Upper lobe of left lung (tissue), 6 donors: Measurements from ENCODE around the gene METAP2. TPM values are rescaled to one million over a fixed set of nuclear protein-coding genes. Genes with fewer than 3 reads are reported as not detected.

Source experiments
- ATAC-seq, 2 donors: fragments of 200-7000 bp; cut with Tn5 transposase; one replicate each; pipeline ENCODE4 v1.9.1; 2022; ENCODE audit warnings: mild to moderate bottlenecking in 2 of 2, moderate library complexity in 2 of 2; ENCODE audit not compliant: low FRiP score in 2 of 2
- DNase-seq, 2 donors: peaks; one replicate each; pipeline ENCODE4 v3.0.0-alpha.2; 2019 to 2020
- H3K27ac ChIP-seq, 4 donors: fragments of 200-600 bp; sonication (generic); one replicate each; pipeline ENCODE4 v1.5.1; 2016 to 2019
- H3K27me3 ChIP-seq, 4 donors: fragments of 200-600 bp; sonication (generic); one replicate each; pipeline ENCODE4 v1.5.1; 2017 to 2019
- H3K36me3 ChIP-seq, 4 donors: fragments of 200-600 bp; sonication (generic); one replicate each; pipeline ENCODE4 v1.5.1; 2016 to 2019
- H3K4me1 ChIP-seq, 4 donors: fragments of 200-600 bp; sonication (generic); one replicate each; pipeline ENCODE4 v1.5.1; 2018 to 2019
- H3K4me3 ChIP-seq, 4 donors: fragments of 200-600 bp; sonication (generic); one replicate each; pipeline ENCODE4 v1.5.1; 2017 to 2019; ENCODE audit warnings: mild to moderate bottlenecking in 2 of 4, moderate library complexity in 1 of 4
- H3K9me3 ChIP-seq, 4 donors: fragments of 200-600 bp; sonication (generic); one replicate each; pipeline ENCODE4 v1.5.1; 2018 to 2019
- EP300 ChIP-seq, 4 donors: sonication (generic); formaldehyde crosslinking; IDR thresholded peaks; one replicate each; pipeline ENCODE4 v1.5.1; 2017; ENCODE audit warnings: antibody characterized with exemption in 4 of 4, control low read depth in 2 of 4
- POLR2A ChIP-seq, 4 donors: fragments of 450-650 bp; IDR thresholded peaks; one replicate each; pipeline ENCODE4 v1.5.1; 2016 to 2017; ENCODE audit warnings: antibody characterized with exemption in 4 of 4, mild to moderate bottlenecking in 2 of 4
- POLR2AphosphoS5 ChIP-seq, 2 donors: sonication (generic); formaldehyde crosslinking; IDR thresholded peaks; one replicate each; pipeline ENCODE4 v1.5.1; 2017; ENCODE audit warnings: antibody characterized with exemption in 2 of 2
- WGBS, 2 donors: methylation state at CpG; one replicate each; pipeline ENCODE4 v1.1.5; 2017 to 2018; 5-methylcytosine and 5-hydroxymethylcytosine counted together
- total RNA-seq, 6 donors: library from RNA; depleted of rRNA in 4 of 6; stranded (reverse); fragments of >200 nt in 4 of 6; gene quantifications; one replicate each; pipeline versions ENCODE4 v1.1.0 to v1.2.1, GENCODE V29; 2016 to 2021
- TF ChIP-seq, protein P1 (sequence below), 6 experiments: fragments of 450-650 bp in 4 of 6; fragments of 200-600 bp in 2 of 6; sonication (generic) in 2 of 6; IDR thresholded peaks; one replicate each; pipeline ENCODE4 v1.5.1; 2016 to 2019; ENCODE audit warnings: antibody characterized with exemption in 6 of 6
- donor health status: DM: no; HTN: no; CAD: no; lungs with moderate emphysema.
- donor health status: DM: no; HTN: yes; CAD: no; lungs with severe emphysema.

Gene METAP2
- total RNA-seq, 6 donors from 2014 or later = 44.0 to 75.0 (median 50.3) TPM

DNA sequence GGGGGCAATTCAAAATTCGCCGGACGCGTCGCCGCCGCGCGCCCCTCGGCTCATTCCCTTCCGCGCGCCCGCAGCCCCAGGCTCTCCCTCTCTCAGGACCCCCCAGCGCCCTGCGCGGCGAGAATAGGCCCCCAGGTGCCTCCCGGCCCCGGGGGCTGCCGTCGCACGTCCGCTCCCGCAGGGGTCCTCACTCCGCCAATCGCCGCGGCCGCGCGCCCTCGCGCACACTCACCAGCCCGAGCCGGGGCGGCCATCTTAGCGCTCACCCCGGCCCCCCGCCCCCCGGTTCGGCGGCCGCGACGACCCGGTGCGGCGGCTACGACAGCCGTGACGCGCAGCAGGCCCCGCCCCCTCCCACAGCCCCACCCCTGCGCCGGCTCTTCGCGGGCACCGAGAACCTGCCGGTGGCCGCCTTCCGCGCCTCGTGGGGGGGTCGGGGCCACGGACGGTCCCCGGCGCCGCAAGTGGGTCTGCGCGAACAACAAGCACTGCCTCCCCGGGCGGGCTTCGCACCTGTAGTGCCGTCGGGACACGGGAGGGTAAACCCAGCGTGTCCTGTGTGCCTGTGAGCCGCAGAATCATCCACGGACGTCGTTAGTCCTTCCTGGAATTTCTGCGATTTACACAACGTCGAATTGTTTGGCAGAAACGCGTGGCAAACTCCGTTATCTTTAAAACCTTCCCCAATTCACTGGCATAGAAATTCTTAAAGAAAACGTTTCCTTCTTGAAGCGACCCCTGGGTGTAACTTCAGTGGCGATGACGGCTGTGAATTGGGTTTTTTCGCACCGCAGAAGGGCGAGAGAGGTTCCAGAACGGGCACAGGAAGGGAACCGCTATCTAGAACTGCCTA is 74.8 kb downstream of the METAP2 start:
- 12 to 22% methylated on average over 19 to 27 of the region's 98 CpGs for WGBS, 2 donors
- Histone ChIP-seq H3K27me3 (peaks cover 0 to 12% (median 4%) of the 10 kb centered on the region in 4 donors), H3K4me1 (peaks cover 4 to 26% (median 7%) of the 10 kb centered on the region in 4 donors), H3K27ac (peak overlapping the region; percentile 86 to 94 (median 89)), H3K36me3 (no peaks in the 10 kb centered on the region), H3K4me3 (peak overlapping the region; percentile 76 to 92 (median 82)), H3K9me3 (peaks cover 0 to 7% (median 2%) of the 10 kb centered on the region in 4 donors)
- TF ChIP-seq POLR2AphosphoS5 (IDR thresholded peaks at IDR 0.05) (peak in 1 of 2 donors; percentile 52), EP300 (IDR thresholded peaks at IDR 0.05) (no peak), POLR2A (IDR thresholded peaks at IDR 0.05) (peak in 2 of 4 donors; percentile 52 to 88)
- TF ChIP-seq, protein P1, sequence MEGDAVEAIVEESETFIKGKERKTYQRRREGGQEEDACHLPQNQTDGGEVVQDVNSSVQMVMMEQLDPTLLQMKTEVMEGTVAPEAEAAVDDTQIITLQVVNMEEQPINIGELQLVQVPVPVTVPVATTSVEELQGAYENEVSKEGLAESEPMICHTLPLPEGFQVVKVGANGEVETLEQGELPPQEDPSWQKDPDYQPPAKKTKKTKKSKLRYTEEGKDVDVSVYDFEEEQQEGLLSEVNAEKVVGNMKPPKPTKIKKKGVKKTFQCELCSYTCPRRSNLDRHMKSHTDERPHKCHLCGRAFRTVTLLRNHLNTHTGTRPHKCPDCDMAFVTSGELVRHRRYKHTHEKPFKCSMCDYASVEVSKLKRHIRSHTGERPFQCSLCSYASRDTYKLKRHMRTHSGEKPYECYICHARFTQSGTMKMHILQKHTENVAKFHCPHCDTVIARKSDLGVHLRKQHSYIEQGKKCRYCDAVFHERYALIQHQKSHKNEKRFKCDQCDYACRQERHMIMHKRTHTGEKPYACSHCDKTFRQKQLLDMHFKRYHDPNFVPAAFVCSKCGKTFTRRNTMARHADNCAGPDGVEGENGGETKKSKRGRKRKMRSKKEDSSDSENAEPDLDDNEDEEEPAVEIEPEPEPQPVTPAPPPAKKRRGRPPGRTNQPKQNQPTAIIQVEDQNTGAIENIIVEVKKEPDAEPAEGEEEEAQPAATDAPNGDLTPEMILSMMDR (IDR thresholded peaks at IDR 0.05) = no peak
- DNase-seq = peak; percentile 60 to 95
- ATAC-seq = peak; percentile 87 to 96

DNA sequence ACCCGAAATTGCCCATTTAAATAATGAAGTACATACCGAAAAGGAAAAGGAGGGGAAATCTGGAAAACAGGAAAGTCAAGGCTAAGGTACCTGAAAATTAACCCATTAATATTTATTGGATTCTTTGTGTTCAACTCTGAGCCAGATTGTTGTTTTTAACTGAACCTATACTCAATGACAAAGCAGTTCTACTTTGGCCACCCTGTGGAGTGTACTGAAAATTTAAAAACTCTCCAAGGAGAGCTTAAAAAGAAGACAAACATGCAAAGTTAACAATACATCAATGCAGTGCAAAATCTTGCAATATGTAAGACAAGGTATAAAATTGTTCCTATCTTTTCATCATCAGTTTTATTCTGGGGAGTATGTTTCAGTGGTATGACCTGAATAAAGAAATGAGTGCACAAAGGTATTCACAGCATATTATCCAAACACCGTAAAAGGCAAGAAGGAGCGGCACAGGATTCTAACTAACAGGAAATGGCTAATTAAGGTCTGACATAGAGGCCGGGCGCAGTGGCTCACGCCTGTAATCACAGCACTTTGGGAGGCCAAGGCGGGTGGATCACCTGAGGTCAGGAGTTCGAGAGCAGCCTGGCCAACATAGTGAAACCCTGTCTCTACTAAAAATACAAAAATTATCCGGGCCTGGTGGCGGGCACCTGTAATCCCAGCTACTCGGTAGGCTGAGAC is 75.6 kb downstream of the METAP2 start:
- H3K4me3 ChIP-seq = peak overlapping the region in 3 of 4 donors; percentile 76 to 92 (median 81)
- WGBS, 2 donors = 62 to 75% methylated on average over 12 of the region's 12 CpGs
- peaks cover 0 to 12% (median 4%) of the 10 kb centered on the region in 4 donors for H3K27me3 ChIP-seq
- H3K4me1 ChIP-seq = peaks cover 4 to 26% (median 7%) of the 10 kb centered on the region in 4 donors
- H3K36me3 ChIP-seq = no peaks in the 10 kb centered on the region
- ATAC-seq (no peak), DNase-seq (no peak)
- H3K9me3 ChIP-seq = peaks cover 0 to 7% (median 2%) of the 10 kb centered on the region in 4 donors
- peak overlapping the region in 2 of 4 donors; percentile 86 to 90 for H3K27ac ChIP-seq
- no peak for TF ChIP-seq POLR2AphosphoS5 (IDR thresholded peaks at IDR 0.05)
- TF ChIP-seq, protein P1 (IDR thresholded peaks at IDR 0.05) = no peak
- no peak for TF ChIP-seq EP300 (IDR thresholded peaks at IDR 0.05)
- TF ChIP-seq POLR2A (IDR thresholded peaks at IDR 0.05) = no peak

DNA sequence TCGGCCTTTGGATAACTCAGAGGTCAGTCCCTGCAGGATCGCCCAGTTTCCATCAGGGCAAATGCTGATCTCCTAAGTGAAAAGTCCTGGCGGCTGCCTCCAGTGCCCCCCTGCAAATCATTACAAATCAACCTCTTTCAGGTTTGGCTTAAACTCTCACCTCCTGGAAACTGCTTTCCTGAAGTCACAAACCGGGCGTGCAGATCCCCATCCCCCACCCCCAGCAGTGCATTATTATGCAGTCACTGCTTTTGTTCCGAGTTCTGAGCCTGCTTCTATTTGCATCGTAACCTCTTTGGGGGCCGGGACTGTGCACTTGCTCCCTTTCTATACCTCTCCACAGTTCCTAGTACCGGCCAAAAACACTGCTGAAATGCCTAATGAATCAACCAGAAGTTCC is 77.4 kb downstream of the METAP2 start, which contains the start of gene USP44:
TSS of gene USP44 (minus strand) at position 172 of the 400 bp plus-strand sequence. CDS start 17,220 bp downstream, outside the sequence.
- TF ChIP-seq POLR2A (IDR thresholded peaks at IDR 0.05) (no peak), EP300 (IDR thresholded peaks at IDR 0.05) (no peak), POLR2AphosphoS5 (IDR thresholded peaks at IDR 0.05) (no peak)
- TF ChIP-seq, protein P1 (IDR thresholded peaks at IDR 0.05) = no peak
- Histone ChIP-seq H3K4me3 (no peak within 1 kb of the TSS), H3K9me3 (peaks cover 0 to 7% (median 2%) of the 10 kb centered on the region in 4 donors), H3K27ac (no peak within 1 kb of the TSS), H3K27me3 (peaks cover 0 to 12% (median 4%) of the 10 kb centered on the region in 4 donors), H3K36me3 (no peaks in the 10 kb centered on the region), H3K4me1 (peaks cover 4 to 25% (median 6%) of the 10 kb centered on the region in 4 donors)
- ATAC-seq = no peak
- DNase-seq = no peak
- WGBS, 2 donors = 60 to 65% methylated on average over 8 to 9 of the region's 9 CpGs

DNA sequence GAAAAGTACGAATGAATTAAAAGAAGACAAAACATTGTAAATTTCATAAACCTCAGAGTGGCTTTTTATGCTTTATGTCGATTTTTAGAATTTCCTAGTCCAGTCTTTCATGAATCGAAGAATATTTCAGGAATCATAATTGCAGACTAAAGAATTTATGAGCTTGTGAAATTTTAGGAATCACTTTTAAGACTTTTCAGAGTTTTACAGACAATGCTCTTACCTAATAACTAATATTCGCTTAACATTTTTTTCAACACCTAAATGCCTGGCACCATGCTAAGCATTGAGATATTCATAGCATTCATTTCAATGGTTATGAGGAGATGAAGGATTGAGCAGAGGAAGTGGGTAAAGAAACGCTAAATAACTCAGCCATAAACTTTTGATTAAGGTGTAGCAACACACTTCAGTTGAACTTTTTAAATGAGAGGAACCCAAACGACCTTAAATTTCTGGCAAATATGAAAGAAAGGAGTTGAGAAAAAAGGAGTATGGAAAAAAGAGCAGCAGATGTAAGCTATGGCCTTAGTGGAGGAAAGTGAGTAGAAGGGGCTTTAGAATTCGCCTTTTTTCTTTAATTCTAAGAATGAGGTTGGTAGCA is 78.1 kb downstream of the METAP2 start:
- WGBS, 2 donors = 67 to 71% methylated on average over 7 of the region's 7 CpGs
- ATAC-seq = no peak
- no peak overlapping the region for H3K27ac ChIP-seq
- TF ChIP-seq POLR2A (IDR thresholded peaks at IDR 0.05) (no peak), POLR2AphosphoS5 (IDR thresholded peaks at IDR 0.05) (no peak), EP300 (IDR thresholded peaks at IDR 0.05) (no peak)
- TF ChIP-seq, protein P1 (IDR thresholded peaks at IDR 0.05) = no peak
- peaks cover 0 to 19% (median 6%) of the 10 kb centered on the region in 4 donors for H3K4me1 ChIP-seq
- peaks cover 0 to 12% (median 4%) of the 10 kb centered on the region in 4 donors for H3K27me3 ChIP-seq
- peaks cover 0 to 7% (median 2%) of the 10 kb centered on the region in 4 donors for H3K9me3 ChIP-seq
- no peak overlapping the region for H3K4me3 ChIP-seq
- DNase-seq = no peak
- H3K36me3 ChIP-seq = no peaks in the 10 kb centered on the region
